Middle frontal gyrus (tissue), 1 donor: ENCODE results near the gene POLR2L.

Experiments used
- DNase-seq: peaks from one replicate; pipeline ENCODE4 v3.0.0-alpha.2; 2015; ENCODE audit warnings: low spot score; ENCODE audit errors: extremely low spot score

POLR2L gene

GRCh38 chr11:855796-856195, 13.5 kb upstream of the POLR2L start:
- DNase-seq, result no peak

DNA sequence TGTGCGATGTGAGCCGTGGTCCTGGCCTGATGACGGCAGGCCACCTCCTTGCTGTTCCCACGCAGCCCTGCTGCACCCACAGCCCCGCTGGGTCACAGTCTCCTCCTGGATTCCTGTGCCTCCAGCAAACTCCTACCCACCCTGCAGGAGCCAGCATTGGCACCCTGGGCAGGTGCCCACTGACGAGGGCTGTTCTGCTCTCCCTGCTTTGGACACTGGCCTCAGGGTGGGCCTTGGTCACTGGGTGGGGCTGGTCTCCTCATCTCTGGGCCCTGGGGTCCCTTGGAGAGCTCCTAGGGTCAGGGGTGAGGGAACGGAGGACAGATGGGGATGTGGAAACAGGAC, 13.0 kb upstream of the POLR2L start:
- DNase-seq, result no peak

DNA sequence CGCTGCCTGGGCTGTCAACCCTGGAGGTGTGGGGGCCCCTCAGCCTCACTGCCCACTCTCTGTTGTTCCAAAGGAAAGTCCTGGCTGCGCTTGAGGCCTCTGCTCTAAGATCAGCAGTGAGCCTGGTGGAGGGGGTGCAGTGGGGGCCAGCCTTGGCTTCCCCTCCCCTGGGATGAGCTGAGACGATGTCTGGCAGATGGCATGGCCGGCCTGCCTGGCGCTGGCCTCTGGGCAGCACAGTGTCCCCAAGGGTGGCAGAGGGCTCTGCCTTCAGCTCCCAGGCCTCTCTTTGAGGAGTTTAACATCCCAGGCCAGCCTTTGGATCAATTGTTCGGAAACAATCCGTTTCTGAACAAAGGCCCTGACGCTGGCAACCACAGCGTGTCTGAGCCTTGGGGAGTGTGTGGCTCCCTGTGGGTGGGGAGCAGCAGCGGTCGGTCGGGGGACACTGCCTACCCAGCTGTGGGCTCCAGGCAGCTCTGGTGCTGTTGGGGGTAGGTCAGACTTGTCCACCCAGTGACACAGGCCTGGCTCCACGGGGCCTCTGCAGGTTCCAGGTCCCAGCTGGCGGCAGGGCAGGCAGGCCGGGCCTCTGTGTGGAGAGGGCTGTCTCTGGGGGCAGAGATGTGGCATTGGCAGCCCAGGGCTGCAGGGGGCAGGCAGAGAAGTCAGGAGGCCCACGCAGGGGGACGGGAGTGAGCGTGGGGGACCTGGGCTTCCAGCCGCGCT, 12.4 kb upstream of the POLR2L start:
- no peak for DNase-seq

DNA sequence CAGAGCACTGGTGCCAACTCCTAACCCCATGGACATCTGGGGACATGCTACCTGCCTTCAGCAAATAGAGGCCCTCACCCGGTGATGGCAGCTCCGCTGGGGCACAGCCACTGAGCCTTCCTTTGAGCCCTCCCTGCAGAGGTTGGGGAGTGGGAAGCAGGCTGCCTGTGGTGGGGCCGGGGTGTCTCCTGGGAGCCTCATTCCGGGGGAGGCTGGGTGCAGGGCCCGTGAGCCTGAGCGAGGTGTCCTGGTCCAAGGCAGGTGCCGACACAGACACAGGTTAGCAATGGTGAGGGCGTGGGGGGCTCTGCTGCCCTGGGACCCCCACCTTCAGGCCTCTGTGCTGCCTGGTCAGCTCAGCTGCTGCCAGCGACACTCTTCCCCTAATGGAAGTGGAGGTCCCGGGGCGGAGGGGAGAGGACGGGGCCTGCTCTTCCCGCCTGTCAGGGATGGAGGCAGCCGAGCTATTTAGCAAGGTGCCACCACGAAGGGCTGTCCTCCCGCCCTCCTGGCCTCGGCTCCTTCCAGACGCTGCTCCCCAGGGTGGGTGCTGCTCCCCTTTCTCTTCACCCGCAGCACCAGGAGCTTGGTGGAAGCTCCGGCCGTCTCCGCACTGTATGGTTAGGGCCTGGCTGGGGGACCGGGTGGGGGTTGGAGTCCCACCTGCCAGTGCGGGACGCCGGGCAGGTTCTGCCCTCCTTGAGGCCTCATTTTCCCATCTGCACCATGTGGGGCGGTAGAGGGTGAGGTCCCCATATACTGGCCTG, 11.5 kb upstream of the POLR2L start:
- DNase-seq, result no peak

- DNase-seq, result no peak
Observed at GRCh38 chr11:852762-853161, 10.4 kb upstream of the POLR2L start.

DNA sequence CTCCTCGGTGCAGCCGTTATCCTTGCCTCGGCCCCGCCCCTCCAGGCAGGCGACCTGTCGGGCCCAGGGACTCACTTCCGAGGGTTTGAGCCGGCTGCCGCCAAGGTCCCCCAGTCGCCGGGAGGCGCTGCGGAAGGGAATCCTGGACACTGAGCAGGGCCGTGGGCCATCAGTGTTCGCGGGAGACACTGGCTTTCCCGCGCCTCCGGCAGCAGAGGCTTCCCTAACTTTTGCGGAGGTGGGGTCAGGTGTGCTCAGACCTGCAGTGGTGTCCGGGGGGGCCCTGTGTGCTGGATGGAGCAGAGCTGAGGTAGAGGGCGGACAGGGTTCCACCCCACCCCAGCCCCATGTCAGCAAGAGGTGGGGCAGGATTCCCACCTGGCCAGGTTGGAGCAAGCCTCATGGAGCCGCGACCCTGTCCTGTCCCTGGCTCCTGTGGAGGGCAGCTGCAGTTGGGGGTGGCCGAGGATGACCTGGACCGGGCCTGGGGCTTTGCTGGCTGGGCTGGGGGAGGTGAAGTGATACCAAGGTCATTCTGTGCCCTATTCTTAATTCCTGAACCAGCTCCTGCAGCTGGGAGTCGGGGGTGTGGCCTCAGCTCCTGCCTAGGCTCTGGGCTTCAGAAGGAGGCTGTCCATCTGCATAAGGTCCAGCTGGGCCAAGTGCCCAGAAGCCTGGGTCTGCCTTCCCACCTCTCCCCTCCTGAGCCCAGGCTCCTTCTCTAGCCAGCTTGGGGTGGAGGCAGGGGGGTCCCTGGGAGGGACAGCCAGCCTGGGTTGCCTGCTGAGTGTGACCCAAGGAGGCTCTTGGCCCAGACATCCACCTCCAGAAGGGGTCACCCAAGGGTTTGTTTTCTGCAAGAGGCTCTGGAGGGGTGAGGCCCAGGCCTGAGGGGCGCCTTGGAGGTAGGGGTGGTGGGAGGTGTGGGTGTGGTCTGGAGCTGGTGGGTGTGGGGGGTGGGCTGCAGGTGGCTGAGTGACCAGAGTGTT, 8.7 kb upstream of the POLR2L start:
- no peak for DNase-seq

- DNase-seq, result no peak
Observed at GRCh38 chr11:849951-850774, 7.8 kb upstream of the POLR2L start.

DNA sequence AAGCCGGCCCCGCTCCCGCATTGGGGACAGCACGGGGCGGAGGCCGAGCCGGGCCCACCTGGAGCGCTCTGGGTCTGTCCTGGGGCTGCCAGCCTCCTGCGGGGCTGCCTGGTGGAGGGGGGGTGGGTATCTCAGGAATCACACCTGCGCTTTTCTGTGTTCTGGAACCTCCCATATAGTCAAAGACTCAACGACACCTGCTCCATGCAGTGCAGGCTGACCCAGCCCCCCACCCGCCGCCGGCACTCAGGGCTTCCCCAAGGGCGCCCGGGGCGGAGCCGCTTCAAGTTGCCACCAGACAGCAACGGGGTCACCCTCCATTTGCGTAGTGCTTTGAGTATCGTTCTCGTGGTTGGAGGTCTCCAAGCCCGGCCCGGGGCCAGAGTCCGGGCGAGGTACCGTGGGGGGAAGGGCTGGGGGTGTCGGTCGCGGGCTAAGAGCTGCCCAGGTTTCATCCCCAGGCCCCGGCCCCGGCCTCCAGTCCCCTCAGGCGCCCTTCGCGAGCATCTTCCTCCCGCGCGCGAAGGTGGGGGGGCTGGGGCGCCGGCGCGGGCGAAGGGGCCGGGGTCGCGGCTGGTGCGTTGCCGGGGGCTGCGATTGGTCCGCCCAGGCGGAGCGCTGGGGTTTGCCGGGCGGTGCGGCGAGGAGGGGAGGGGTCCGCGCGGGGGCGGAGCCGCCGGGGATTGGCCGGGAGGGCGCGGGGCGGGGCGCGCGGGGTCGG, 6.9 kb upstream of the POLR2L start:
- no peak for DNase-seq

GRCh38 chr11:848380-848931, 6.1 kb upstream of the POLR2L start:
- DNase-seq, result no peak

DNA sequence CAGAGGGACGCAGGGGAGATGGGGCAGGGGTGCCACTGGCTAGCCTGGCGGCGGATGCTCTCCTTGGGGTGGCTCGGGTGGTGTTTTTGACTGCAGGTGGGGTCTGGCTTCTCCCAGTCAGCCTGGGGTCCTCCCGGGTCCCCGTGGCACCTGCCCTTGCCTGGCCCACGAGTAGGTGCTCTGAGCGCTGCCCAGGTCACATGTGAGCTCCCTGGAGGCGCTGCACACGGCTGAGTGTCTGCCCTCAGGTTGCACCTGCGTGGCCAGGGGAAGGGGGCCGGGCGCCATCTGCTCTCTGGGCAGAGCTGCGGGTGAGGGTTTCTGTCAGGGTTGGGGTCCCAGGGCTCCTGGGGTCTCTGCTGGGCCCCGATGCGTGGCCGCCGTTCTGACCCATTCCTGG, 5.5 kb upstream of the POLR2L start:
- DNase-seq, result no peak

DNA sequence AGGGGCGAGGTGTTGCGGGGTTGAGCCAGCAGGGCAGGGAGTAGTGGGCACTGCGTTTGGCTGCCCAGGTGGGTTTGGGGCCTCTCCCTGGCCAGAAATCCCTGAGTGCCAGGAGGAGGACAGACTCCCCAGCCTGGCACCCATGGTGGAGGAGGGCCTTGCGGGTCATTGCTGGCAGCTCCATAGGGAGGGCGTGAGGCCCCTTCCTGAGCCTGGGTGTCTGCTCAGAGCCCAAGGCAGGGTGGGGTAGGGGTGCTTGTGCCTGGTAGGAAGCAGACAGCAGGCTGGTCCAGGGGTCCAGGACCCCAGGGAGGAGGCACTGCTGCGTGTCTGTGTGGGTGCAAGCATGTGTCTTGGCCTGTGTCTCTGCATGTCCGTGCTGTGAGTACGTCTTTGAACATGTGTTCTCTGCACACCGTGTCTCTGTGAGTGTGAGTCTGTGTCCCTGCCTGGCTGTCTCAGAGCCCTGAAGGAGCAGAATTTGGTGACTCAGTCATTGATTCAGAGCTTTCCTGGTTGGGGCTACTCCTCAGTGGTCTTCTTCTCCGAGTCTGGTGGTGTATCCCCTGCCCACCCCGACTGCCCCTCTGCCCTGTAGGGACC, 4.3 kb upstream of the POLR2L start:
- DNase-seq, result no peak

GRCh38 chr11:845872-846495, 3.7 kb upstream of the POLR2L start:
- no peak for DNase-seq

DNA sequence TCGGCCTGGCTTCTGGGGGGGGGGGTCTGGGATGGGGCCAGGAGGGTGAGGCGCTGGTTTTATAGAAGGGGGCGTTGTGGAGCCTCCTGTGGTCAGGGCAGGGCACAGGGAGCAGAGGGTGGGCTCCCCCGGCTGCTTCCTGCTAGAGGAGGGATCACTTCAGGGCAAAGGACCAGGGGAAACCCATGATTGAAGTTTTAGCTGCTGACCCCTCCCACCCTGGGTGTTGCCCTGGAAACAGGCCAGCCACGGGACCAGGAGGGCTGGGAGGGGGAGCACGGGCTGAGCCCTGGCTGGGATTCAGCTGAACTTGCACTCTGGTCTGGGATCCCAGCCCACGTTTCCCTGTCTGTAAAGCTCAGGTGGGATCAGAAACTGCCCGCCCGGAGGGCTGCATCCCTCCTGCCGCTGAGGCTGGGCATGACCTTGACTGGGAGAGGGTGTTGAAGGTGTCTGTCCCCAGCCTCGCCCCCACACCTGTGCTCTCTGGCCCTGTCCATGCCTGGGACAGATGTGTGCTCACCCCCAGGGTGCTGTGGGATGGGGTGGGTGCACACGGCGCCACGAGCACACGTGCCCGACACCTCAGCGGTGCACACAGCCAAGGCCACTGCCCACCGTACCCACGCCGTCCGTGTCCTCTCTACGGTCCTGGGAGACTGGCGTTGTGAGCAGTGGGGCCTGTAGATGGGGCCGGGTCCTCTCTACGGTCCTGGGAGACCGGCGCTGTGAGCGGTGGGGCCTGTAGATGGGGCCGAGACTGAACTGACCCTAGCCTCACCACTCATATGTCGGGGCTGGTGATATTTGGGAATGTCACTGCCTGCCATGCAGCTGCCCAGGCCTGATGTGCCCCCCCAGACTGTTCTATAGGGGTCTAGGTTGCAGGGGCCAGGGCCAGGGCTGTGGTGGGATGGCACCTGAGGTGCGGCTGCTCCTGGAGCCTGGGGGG, 2.6 kb upstream of the POLR2L start:
- no peak for DNase-seq

DNA sequence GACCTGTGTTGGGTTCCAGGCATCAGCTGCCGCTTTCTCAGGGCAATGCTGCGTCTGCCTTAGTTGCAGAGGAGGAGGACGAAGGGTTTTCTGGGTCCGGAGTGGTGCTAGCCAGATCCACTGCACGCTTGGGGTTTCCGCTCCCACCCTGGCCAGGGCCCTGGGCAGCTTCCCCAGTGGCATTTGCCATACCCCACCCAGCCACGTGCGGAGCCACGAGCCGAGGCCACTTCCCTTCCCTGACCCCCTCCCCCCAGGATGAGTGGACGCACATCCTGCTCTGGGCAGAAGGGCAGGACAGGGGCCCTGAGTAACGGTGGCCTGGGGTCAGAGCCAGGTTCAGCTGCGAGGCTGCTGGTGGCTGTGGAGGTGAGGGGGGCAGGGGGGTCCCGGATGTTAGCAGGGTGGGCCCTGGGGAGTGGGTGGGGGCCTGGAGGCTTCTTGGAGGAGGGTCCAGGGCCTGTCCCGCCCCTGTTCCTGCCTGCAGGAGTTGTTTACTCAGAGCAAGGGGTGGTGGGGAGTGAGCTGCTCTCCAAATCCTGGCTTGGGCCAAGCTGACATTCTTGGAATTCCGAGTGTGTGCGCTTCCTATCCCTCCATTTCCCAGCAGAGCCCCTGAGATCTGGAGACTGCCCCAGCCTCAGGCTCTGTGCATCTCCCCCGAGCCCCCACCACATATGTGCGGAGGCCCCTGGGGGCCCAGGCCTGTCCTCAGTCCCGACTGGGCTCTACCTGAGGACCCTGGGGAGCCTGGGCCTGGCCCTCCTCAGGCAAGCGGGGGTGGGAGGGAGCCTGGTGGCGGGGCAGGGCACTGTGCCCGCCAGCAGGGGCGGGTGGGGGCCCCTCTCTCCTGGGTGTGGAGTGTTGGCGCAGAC, 1.7 kb upstream of the POLR2L start:
- DNase-seq, result no peak

- DNase-seq, result no peak
Observed at GRCh38 chr11:843086-843734, 881 bp upstream of the POLR2L start.

DNA sequence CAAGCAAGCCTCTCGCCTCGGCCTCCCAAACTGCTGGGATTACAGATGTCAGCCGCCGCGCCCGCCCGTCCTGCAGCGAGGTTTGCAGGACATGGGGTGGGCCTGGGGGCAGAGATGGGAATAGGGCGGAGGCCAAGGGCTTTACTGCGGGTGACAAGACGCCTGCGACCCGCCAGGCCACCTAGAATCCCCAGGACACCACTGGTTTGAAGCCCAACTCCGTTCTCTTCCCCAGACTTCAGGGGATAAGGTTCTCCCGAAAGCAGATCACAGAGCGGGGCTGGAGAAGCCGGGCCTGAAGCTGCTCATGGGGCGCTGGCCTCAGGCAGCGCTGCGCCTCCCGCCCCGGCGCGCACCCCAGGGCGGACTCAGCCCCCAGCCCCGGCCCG, 354 bp downstream of the POLR2L start:
- DNase-seq, result no peak
